Measurements from ENCODE around the gene PPA1. TPM values are rescaled to one million over a fixed set of nuclear protein-coding genes. Genes with fewer than 3 reads are reported as not detected.
"Not testable (repeated sequence)": the region's sequence is repeated elsewhere in the genome, so short reads cannot be mapped to it uniquely, and the experiment has no call there.

PPA1 gene
- total RNA-seq, 1 donor from 2014 or later = 88.6 TPM

GRCh38 chr10:70254778-70255328 is 21.6 kb upstream of the PPA1 start:
- no peak for DNase-seq

GRCh38 chr10:70253878-70254765 is 20.9 kb upstream of the PPA1 start:
- DNase-seq = no peak

GRCh38 chr10:70250961-70251680 is 17.9 kb upstream of the PPA1 start:
- no peak for DNase-seq

DNA sequence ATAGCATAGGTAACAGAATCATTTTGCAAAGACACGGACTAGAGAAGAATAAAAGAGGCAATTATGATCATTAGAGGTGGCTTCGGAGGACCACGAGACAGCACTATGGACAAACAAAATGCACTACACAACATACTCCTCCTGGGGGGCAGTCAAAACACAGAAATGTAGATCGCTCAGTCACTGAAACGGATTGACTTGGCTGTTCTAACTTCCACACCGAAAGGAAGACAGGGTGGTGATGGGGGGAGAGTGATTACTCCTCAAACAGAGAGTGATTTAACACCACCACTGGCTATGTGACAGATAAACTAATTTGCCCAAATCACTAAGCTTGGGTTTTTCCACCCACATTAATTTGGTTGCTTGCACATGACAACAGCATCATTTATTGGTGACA is 14.1 kb upstream of the PPA1 start:
- DNase-seq = no peak

- DNase-seq = no peak
Measured at GRCh38 chr10:70241081-70241480, 7.9 kb upstream of the PPA1 start.

DNA sequence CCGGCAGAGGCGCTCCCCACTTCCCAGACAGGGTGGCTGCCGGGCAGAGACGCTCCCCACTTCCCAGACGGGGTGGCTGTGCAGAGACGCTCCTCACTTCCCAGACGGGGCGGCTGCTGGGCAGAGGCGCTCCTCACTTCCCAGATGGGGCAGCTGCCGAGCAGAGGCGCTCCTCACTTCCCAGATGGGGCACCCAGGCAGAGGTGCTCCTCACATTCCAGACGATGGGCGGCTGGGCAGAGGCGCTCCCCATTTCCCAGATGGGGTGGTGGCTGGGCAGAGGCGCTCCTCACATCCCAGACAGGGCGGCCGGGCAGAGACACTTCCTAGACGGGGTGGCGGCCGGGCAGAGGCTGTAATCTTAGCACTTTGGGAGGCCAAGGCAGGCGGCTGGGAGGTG is 6.8 kb upstream of the PPA1 start:
- not testable (repeated sequence) for DNase-seq

GRCh38 chr10:70239077-70239976 is 6.1 kb upstream of the PPA1 start:
- not testable (repeated sequence) for DNase-seq

DNA sequence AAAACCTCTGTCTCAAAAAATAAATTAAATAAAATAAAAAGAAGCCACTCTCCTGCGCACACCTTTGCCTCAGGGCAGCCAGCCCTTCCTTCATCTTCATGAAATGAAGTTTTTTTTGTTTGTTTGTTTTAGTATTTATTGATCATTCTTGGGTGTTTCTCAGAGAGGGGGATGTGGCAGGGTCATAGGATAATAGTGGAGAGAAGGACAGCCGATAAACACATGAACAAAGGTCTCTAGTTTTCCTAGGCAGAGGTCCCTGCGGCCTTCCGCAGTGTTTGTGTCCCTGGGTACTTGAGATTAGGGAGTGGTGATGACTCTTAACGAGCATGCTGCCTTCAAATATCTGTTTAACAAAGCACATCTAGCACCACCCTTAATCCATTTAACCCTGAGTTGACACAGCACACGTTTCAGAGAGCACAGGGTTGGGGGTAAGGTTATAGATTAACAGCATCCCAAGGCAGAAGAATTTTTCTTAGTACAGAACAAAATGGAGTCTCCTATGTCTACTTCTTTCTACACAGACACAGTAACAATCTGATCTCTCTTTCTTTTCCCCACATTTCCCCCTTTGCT is 4.8 kb upstream of the PPA1 start:
- DNase-seq = not testable (repeated sequence)

- DNase-seq = peak; percentile 71
Measured at GRCh38 chr10:70234668-70235447, 1.6 kb upstream of the PPA1 start.

- no peak for DNase-seq
Measured at GRCh38 chr10:70233939-70234300, 691 bp upstream of the PPA1 start.

- DNase-seq = no peak
Measured at GRCh38 chr10:70232859-70233108, 445 bp downstream of the PPA1 start.

DNA sequence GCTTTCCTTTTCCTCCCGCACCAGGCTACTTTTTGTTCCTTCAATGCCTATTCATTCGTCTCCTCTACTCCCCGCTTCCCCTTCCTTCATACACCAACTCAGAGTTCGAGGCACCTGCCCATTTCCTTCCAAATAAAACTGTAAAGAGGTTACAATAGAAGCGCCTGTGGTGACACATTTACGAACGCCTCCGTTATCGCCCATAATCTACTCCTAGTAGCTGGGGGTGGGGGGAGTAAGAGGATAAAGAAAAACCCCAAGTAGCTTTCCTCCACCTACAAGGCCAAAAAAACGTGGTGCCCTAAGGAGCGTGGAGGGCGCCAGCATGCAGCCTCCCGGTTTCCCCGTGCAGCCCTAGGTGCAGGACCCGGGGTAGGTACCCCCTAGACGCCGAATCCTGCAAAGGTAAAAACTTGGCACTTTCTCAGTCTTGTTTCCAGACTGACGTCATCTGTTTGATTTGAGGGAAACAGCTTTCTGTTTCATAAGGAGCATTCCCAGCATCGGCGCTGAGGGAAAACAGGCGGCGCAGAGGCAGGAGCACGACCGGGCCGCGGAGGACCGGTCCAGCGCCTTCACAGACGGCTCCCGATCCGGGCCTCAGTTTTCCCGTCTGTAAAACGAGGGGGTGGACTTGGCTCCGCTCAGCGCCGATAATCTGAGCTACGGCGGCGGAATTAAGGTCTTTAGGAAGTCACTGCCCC is 922 bp downstream of the PPA1 start:
- DNase-seq = peak; percentile 5

DNA sequence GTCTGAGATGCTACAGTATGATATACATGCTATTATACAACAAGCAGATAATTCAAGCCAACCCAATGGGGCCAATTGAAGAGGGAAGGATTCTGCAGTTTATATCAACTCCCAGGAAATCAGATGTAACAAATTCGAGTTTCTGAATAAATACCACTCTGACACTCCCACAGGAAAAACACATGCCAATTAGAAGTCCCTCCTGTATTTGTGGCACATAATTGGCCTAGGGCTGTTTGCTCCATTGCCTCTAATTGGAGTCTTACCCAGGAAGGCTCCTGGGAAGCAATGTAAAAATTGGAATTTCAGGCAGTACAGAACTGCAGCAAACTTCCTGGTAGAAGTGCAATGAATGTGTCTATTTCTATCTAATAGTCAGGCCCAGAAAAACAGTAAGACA is 4.7 kb downstream of the PPA1 start:
- no peak for DNase-seq

DNA sequence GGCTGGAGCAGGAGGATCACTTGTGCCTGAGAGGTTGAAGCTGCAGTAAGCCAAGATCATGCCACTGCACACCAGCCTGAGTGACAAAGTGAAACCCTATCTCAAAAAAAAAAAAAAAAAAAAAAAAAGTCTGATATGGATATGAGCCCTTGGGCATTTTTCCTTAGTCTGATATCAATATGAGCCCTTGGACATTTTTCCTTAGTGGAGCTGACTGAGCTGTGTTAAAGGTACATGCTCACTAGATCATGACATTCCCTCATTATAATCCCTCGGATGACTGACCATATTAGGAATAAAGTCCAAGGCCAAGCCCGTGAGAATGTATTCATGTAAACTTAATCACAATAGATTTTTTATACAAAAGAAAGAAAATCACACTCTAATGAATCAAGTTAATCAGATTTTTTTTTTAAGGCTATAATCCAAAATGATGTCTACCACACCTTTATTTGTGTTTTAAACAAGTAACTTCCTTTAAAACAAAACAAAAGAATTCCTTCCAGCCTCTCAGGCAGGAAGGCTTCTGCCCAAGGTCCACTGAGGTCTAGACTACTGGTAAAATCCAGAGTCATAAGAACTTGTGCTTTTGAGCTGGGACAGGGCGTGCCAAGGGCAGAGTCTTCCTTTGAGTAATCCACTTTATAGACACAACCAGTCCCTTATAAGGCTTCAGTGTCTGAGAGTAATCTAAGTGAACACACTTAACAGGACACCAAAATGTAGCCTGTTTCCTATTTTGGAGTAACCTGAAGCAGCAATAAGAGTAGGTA is 5.5 kb downstream of the PPA1 start:
- DNase-seq = no peak

DNA sequence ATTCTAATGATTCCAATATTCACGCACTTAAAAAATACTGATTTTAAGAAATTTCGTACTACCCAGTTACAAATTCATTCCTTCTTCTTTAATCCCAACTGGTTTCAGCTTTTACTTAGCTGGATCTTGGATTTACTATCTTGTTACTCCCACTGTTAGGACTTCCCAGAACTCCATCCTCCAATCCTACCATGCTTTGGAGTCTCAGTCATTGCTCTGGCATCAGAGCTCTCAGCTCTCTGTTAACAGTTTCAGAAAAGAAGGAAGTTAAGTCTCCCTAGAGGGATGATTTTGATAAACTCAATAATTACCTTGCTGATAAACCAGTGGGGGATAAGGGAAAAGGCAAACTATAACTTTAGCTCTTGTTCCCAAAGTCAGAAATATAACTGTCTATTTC is 9.5 kb downstream of the PPA1 start:
- no peak for DNase-seq

- DNase-seq = not testable (repeated sequence)
Measured at GRCh38 chr10:70222811-70223447, 10.3 kb downstream of the PPA1 start.

- no peak for DNase-seq
Measured at GRCh38 chr10:70222340-70222794, 10.9 kb downstream of the PPA1 start.

GRCh38 chr10:70221030-70221429 is 12.2 kb downstream of the PPA1 start:
- DNase-seq = no peak

- DNase-seq = no peak
Measured at GRCh38 chr10:70212879-70213278, 20.4 kb downstream of the PPA1 start.
